Right lobe of liver (tissue), 6 donors: ENCODE measurements around the gene PRKCZ. TPM values are rescaled to one million over a fixed set of nuclear protein-coding genes. Genes with fewer than 3 reads are reported as not detected.

Experiments
- ATAC-seq, 4 donors: fragments of 200-7000 bp; cut with Tn5 transposase; one replicate each; pipeline ENCODE4 v1.9.1; 2020; ENCODE audit warnings: mild to moderate bottlenecking in 4 of 4, moderate library complexity in 4 of 4
- DNase-seq, 3 donors: peaks; one replicate each; pipeline ENCODE4 v3.0.0-alpha.2; 2020
- H3K27ac ChIP-seq, 3 donors: fragments of 200-600 bp; one replicate each; pipeline ENCODE4 v1.8.0; 2022
- H3K27me3 ChIP-seq, 2 donors: fragments of 200-600 bp; one replicate each; pipeline ENCODE4 v1.8.0; 2022
- H3K36me3 ChIP-seq, 4 donors: fragments of 200-600 bp; sonication (generic) in 1 of 4; one replicate each; pipeline versions ENCODE4 v1.5.1 to v1.8.0; 2017 to 2022; ENCODE audit warnings: control low read depth in 1 of 4
- H3K4me1 ChIP-seq, 4 donors: fragments of 200-600 bp; sonication (generic) in 1 of 4; one replicate each; pipeline versions ENCODE4 v1.5.1 to v1.8.0; 2017 to 2022; ENCODE audit warnings: control low read depth in 1 of 4
- H3K4me3 ChIP-seq, 3 donors: fragments of 200-600 bp; one replicate each; pipeline ENCODE4 v1.8.0; 2022
- H3K9me3 ChIP-seq, 4 donors: fragments of 200-600 bp; sonication (generic) in 1 of 4; one replicate each; pipeline versions ENCODE4 v1.5.1 to v1.8.0; 2017 to 2022; ENCODE audit warnings: control low read depth in 1 of 4
- POLR2A ChIP-seq: fragments of 450-650 bp; IDR thresholded peaks from one replicate; pipeline ENCODE4 v1.6.1; 2017; ENCODE audit warnings: antibody characterized with exemption, mild to moderate bottlenecking
- WGBS: methylation state at CpG from one replicate; pipeline ENCODE4 v1.1.6; 2018; ENCODE audit warnings: low coverage, low lambda C conversion rate; ENCODE audit not compliant: insufficient coverage; ENCODE audit errors: missing lambda C conversion rate; 5-methylcytosine and 5-hydroxymethylcytosine counted together
- intact Hi-C, 2 donors: fragments of 100-400 bp; cut with DNase I; formaldehyde crosslinking; loops; one replicate each; pipeline versions ENCODE4 v1.11.2 to v1.14.1; 2022
- total RNA-seq, 6 experiments: library from RNA; depleted of rRNA in 2 of 6; stranded (reverse); fragments of >200 nt in 2 of 6; fragmentation: NEBNext Ultra II Directional in 3 of 6; extraction: Animal tissue kit (Norgen Biotek cat#: 25700) in 3 of 6; gene quantifications; one replicate each; pipeline versions ENCODE4 v1.1.0 to v1.2.4, GENCODE V29; 2016 to 2023
- TF ChIP-seq, protein P1 (sequence below), 4 donors: fragments of 200-600 bp in 3 of 4; fragments of 450-650 bp in 1 of 4; IDR thresholded peaks; one replicate each; pipeline versions ENCODE4 v1.5.1 to v1.8.0; 2016 to 2022; ENCODE audit warnings: antibody characterized with exemption in 4 of 4, mild to moderate bottlenecking in 2 of 4
- donor health status: DM: no; HTN: yes; CAD: no.
- donor health status: DM: no; HTN: no; CAD: no.
- donor health status: DM: no; HTN: no; CAD: no.
- donor health status: DM: no; HTN: yes; CAD: no.
- donor health status: DM: no; HTN: yes; CAD: no.

Gene PRKCZ
- total RNA-seq, 6 experiments from 2014 or later: 10.3 to 20.1 (median 15.8) TPM

DNA sequence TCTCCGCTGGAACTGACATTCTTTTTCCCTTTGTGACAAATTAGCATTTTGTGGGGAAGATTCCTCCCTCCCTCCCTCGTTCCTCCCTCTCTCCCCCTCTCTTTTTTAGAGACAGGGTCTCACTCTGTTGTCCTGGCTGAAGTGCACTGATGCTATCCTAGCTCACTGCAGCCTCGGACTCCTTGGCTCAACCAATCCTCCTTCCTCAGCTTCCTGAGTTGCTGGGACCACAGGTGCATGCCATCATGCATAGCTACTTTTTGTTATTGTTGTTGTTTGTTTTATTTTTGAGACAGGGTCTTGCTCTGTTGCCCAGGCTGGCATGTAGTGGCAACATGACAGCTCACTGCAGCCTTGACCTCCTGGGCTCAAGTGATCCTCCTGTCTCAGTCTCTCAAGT is 171.1 kb downstream of the PRKCZ start:
- Histone ChIP-seq H3K27me3 (no peaks in the 10 kb centered on the region), H3K4me1 (no peaks in the 10 kb centered on the region), H3K27ac (no peak overlapping the region), H3K4me3 (no peak overlapping the region), H3K9me3 (no peaks in the 10 kb centered on the region), H3K36me3 (no peaks in the 10 kb centered on the region)
- no peak for TF ChIP-seq POLR2A
- TF ChIP-seq, protein P1, sequence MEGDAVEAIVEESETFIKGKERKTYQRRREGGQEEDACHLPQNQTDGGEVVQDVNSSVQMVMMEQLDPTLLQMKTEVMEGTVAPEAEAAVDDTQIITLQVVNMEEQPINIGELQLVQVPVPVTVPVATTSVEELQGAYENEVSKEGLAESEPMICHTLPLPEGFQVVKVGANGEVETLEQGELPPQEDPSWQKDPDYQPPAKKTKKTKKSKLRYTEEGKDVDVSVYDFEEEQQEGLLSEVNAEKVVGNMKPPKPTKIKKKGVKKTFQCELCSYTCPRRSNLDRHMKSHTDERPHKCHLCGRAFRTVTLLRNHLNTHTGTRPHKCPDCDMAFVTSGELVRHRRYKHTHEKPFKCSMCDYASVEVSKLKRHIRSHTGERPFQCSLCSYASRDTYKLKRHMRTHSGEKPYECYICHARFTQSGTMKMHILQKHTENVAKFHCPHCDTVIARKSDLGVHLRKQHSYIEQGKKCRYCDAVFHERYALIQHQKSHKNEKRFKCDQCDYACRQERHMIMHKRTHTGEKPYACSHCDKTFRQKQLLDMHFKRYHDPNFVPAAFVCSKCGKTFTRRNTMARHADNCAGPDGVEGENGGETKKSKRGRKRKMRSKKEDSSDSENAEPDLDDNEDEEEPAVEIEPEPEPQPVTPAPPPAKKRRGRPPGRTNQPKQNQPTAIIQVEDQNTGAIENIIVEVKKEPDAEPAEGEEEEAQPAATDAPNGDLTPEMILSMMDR (IDR thresholded peaks at IDR 0.05): no peak
- 75% methylated on average over 2 of the region's 3 CpGs for WGBS
- ATAC-seq (no peak), DNase-seq (no peak)
- intact Hi-C loops: no loop called here

DNA sequence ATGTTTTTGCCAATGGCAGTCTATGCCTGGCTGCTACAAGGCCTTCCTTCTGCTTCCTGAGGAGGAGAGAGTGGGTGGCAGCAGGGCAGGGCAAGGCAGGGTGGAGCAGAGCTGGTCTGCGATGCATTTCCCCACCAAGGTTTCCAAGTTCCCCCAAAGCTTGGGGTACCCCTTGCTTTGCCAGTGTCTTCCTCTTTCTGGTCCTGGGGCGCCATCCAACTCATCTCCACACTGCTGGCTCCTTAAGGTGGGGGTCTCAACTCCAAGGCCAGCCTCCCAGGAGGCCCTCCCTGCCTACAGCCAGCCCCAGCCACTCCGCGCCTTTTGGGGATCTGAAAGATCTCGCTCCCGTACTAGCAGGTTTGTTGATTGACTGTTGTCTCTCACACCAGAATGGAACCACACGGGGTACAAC is 174.0 kb downstream of the PRKCZ start:
- no peaks in the 10 kb centered on the region for H3K9me3 ChIP-seq
- H3K27ac ChIP-seq: no peak overlapping the region
- no CpG with 5 or more reads among the region's 7 CpGs for WGBS
- no peaks in the 10 kb centered on the region for H3K27me3 ChIP-seq
- DNase-seq (no peak), ATAC-seq (no peak)
- intact Hi-C loops: no loop called here
- H3K4me1 ChIP-seq: no peaks in the 10 kb centered on the region
- TF ChIP-seq POLR2A: no peak
- TF ChIP-seq, protein P1 (IDR thresholded peaks at IDR 0.05): no peak
- H3K36me3 ChIP-seq: no peaks in the 10 kb centered on the region
- no peak overlapping the region for H3K4me3 ChIP-seq

DNA sequence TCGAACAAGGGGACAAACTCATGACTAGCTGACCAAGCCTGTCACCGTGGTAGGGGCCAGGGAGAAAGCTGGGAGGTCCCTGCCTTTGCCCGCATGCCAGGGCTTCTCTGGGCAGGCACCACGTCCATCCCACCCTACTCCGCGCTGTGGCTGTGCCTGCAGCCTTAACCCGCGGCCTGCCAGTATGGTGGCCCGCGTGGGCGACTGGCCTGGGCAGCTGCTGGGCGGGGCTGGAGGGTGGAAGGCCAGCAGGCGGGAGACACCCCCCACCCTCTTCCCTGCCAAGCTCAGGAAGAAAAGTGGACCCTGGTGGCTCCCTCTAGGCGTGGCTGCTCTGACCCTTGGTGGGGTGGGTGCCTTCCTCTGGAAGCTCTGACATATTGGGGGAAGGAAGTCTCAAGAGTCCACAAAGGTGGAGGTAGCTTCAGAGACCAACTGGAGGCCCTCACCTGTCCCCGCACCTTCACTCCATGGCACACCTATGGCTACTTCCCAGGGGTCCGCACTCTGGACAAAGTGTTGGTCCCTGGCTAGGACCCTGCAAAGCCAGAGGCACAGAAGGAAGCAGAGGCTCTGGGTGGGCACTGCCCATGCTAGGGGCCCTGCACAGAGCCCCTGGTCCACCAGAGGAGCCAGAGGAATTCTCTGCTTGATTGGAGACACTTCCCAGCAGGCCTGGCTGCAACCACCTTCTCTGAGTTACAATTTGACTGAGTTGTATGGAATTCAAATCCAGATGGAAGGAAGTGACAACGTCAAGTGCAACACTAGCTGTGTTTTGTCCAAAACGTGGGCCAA is 174.6 kb downstream of the PRKCZ start:
- no peak overlapping the region for H3K4me3 ChIP-seq
- TF ChIP-seq, protein P1 (IDR thresholded peaks at IDR 0.05): no peak
- TF ChIP-seq POLR2A: no peak
- WGBS: 61% methylated on average over 4 of the region's 18 CpGs
- no peak overlapping the region for H3K27ac ChIP-seq
- H3K36me3 ChIP-seq: no peaks in the 10 kb centered on the region
- H3K27me3 ChIP-seq: no peaks in the 10 kb centered on the region
- H3K4me1 ChIP-seq: peaks cover 0 to under 1% (median 0%) of the 10 kb centered on the region in 4 donors
- H3K9me3 ChIP-seq: no peaks in the 10 kb centered on the region
- ATAC-seq: no peak
- DNase-seq: peak in 1 of 3 donors; percentile 44
- intact Hi-C loops: no loop called here

DNA sequence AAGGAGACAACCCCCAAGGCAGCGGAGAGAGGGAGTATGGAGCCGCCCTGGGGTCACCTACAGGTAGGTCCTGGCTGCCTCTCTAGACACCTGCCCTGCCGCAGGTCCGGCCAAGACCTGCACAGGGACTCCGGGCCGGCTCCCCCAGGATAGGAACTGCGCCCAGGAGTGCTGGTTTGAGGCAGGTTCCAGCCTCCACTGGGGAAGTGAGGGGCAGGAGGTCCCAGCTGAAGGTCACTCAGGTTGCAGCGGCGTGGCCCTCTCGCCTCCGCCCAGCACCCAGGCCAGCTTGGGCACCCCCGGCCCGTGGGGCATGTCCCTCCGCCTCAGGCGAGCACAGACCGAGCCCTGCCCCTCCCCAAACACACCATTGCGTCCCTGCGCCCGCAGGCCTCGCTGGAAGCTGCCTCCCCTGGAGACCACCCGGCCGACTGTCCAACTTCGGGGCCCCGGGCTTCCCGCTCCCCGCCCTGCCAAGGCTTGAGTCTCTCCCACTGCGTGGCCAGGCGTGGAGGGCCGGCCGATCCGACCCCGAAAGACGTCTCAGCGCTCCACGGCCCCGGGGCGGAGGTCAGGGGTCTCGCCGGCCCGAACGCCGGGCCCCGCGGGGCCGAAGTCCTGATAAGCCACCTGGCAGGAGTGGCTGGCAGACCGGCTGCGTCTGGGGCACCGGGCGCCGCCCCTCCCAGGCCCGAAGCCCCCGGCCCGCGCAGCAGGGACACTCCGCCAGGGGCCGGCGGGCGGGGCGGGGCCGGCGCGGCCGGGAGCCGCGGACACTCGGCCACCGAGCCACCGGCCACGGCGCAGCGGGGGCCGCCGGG is 176.5 kb downstream of the PRKCZ start:
- TF ChIP-seq POLR2A: no peak
- TF ChIP-seq, protein P1 (IDR thresholded peaks at IDR 0.05): no peak
- Histone ChIP-seq H3K36me3 (no peaks in the 10 kb centered on the region), H3K4me3 (peak overlapping the region; percentile 73 to 80 (median 78)), H3K27me3 (no peaks in the 10 kb centered on the region), H3K4me1 (peaks cover 0 to 19% (median 7%) of the 10 kb centered on the region in 4 donors), H3K27ac (peak overlapping the region; percentile 97), H3K9me3 (no peaks in the 10 kb centered on the region)
- intact Hi-C loops: no loop called here
- no CpG with 5 or more reads among the region's 73 CpGs for WGBS
- DNase-seq (peak; percentile 54 to 73 (median 58)), ATAC-seq (no peak)
